Measurements from ENCODE around the gene TWF2. TPM values are rescaled to one million over a fixed set of nuclear protein-coding genes. Genes with fewer than 3 reads are reported as not detected.
A peak's percentile ranks its signal among the peaks of the same experiment; 100 is the strongest.

The TWF2 gene
- total RNA-seq, 4 donors from 2014 or later: 59.2 to 72.9 (median 60.4) TPM

- Histone ChIP-seq H3K4me1 (peaks cover 0 to 35% (median 15%) of the 10 kb centered on the region in 4 donors), H3K36me3 (peaks cover 0 to 31% (median 0%) of the 10 kb centered on the region in 3 donors), H3K4me3 (no peak overlapping the region), H3K9me3 (no peaks in the 10 kb centered on the region), H3K27me3 (no peaks in the 10 kb centered on the region), H3K27ac (peak overlapping the region in 3 of 4 donors; percentile 29 to 36 (median 34))
- TF ChIP-seq EP300 (IDR thresholded peaks at IDR 0.05) (no peak), POLR2A (IDR thresholded peaks at IDR 0.05) (no peak), CTCF (IDR thresholded peaks at IDR 0.05) (no peak)
- DNase-seq (ENCODE audit: low spot score in 2 of 2): no peak
- 75 to 82% methylated on average over 9 to 10 of the region's 12 CpGs for WGBS, 2 donors
Observed at GRCh38 chr3:52218454-52218853, 20.5 kb downstream of the TWF2 start.

- no peak for DNase-seq (ENCODE audit: low spot score in 2 of 2)
- peaks cover 0 to 35% (median 15%) of the 10 kb centered on the region in 4 donors for H3K4me1 ChIP-seq
- peaks cover 0 to 36% (median 4%) of the 10 kb centered on the region in 3 donors for H3K36me3 ChIP-seq
- no peaks in the 10 kb centered on the region for H3K27me3 ChIP-seq
- no peaks in the 10 kb centered on the region for H3K9me3 ChIP-seq
- 66 to 69% methylated on average over 3 of the region's 3 CpGs for WGBS, 2 donors
- TF ChIP-seq POLR2A (IDR thresholded peaks at IDR 0.05) (no peak), EP300 (IDR thresholded peaks at IDR 0.05) (no peak), CTCF (IDR thresholded peaks at IDR 0.05) (no peak)
- no peak overlapping the region for H3K4me3 ChIP-seq
- H3K27ac ChIP-seq: peak overlapping the region in 3 of 4 donors; percentile 29 to 73 (median 36)
Observed at GRCh38 chr3:52218026-52218425, 20.9 kb downstream of the TWF2 start.

GRCh38 chr3:52217409-52217805 lies 21.6 kb downstream of the TWF2 start:
- H3K4me3 ChIP-seq: no peak overlapping the region
- peaks cover 0 to 41% (median 10%) of the 10 kb centered on the region in 3 donors for H3K36me3 ChIP-seq
- no peaks in the 10 kb centered on the region for H3K9me3 ChIP-seq
- no peaks in the 10 kb centered on the region for H3K27me3 ChIP-seq
- no peak for DNase-seq (ENCODE audit: low spot score in 2 of 2)
- 63 to 72% methylated on average over 10 of the region's 10 CpGs for WGBS, 2 donors
- peak overlapping the region in 3 of 4 donors; percentile 36 to 73 (median 38) for H3K27ac ChIP-seq
- peaks cover 0 to 35% (median 15%) of the 10 kb centered on the region in 4 donors for H3K4me1 ChIP-seq
- TF ChIP-seq EP300 (IDR thresholded peaks at IDR 0.05): no peak

GRCh38 chr3:52216585-52217408 lies 22.2 kb downstream of the TWF2 start:
- DNase-seq (ENCODE audit: low spot score in 2 of 2): peak in 1 of 2 donors; percentile 36
- TF ChIP-seq EP300 (IDR thresholded peaks at IDR 0.05): peak in 1 of 2 donors; percentile 53
- no peak for TF ChIP-seq CTCF (IDR thresholded peaks at IDR 0.05)
- TF ChIP-seq POLR2A (IDR thresholded peaks at IDR 0.05): peak in 1 of 2 donors; percentile 7
- Histone ChIP-seq H3K27ac (peak overlapping the region in 2 of 4 donors; percentile 38 to 73), H3K27me3 (no peaks in the 10 kb centered on the region), H3K4me3 (no peak overlapping the region), H3K9me3 (no peaks in the 10 kb centered on the region), H3K4me1 (peaks cover 0 to 32% (median 15%) of the 10 kb centered on the region in 4 donors), H3K36me3 (peaks cover 2 to 41% (median 16%) of the 10 kb centered on the region in 3 donors)
- 39 to 41% methylated on average over 13 of the region's 13 CpGs for WGBS, 2 donors

GRCh38 chr3:52215351-52215750 lies 23.6 kb downstream of the TWF2 start:
- WGBS, 2 donors: 89 to 91% methylated on average over 7 of the region's 7 CpGs
- Histone ChIP-seq H3K27ac (no peak overlapping the region), H3K27me3 (no peaks in the 10 kb centered on the region), H3K4me1 (peaks cover 0 to 27% (median 12%) of the 10 kb centered on the region in 4 donors), H3K4me3 (no peak overlapping the region), H3K36me3 (peaks cover 2 to 53% (median 24%) of the 10 kb centered on the region in 3 donors), H3K9me3 (no peaks in the 10 kb centered on the region)
- no peak for DNase-seq (ENCODE audit: low spot score in 2 of 2)
- TF ChIP-seq CTCF (IDR thresholded peaks at IDR 0.05): no peak
- no peak for TF ChIP-seq POLR2A (IDR thresholded peaks at IDR 0.05)
- TF ChIP-seq EP300 (IDR thresholded peaks at IDR 0.05): no peak

Measured in tibial nerve (tissue), 4 donors.